ENCODE data around the gene CIROP.
A peak's percentile ranks its signal among the peaks of the same experiment; 100 is the strongest.

CIROP gene

GRCh38 chr14:23140371-23140770 is 35.6 kb upstream of the CIROP start:
- H3K4me3 Mint-ChIP-seq, result no peak overlapping the region
- no peak overlapping the region for H3K27ac Mint-ChIP-seq
- ATAC-seq (replicated peaks), result no peak
- no peaks in the 10 kb centered on the region for H3K36me3 Mint-ChIP-seq (ENCODE audit: insufficient read depth)
- peaks cover 0 to 4% of the 10 kb centered on the region in 2 donors for H3K4me1 Mint-ChIP-seq (ENCODE audit: low read depth in 2 of 2)
- H3K9me3 Mint-ChIP-seq, result no peaks in the 10 kb centered on the region
- no peak for DNase-seq
- H3K27me3 Mint-ChIP-seq, result peaks cover 13 to 23% of the 10 kb centered on the region in 2 donors

- Mint-ChIP-seq H3K27ac (peak overlapping the region in 1 of 2 donors; percentile 12), H3K9me3 (no peaks in the 10 kb centered on the region), H3K4me1 (ENCODE audit: low read depth in 2 of 2) (peaks cover 0 to 4% of the 10 kb centered on the region in 2 donors)
Measured at GRCh38 chr14:23139874-23140273, 35.1 kb upstream of the CIROP start.

GRCh38 chr14:23137813-23138535 is 33.2 kb upstream of the CIROP start:
- DNase-seq, result no peak
- H3K27ac Mint-ChIP-seq, result no peak overlapping the region
- H3K9me3 Mint-ChIP-seq, result no peaks in the 10 kb centered on the region
- H3K36me3 Mint-ChIP-seq (ENCODE audit: insufficient read depth), result no peaks in the 10 kb centered on the region
- no peak overlapping the region for H3K4me3 Mint-ChIP-seq
- peaks cover 12 to 23% of the 10 kb centered on the region in 2 donors for H3K27me3 Mint-ChIP-seq
- H3K4me1 Mint-ChIP-seq (ENCODE audit: low read depth in 2 of 2), result peaks cover 0 to 4% of the 10 kb centered on the region in 2 donors
- ATAC-seq (replicated peaks), result no peak

More at GRCh38 chr14:23139874-23140273, 35.1 kb upstream of the CIROP start:
- no peak for ATAC-seq (replicated peaks)
- DNase-seq, result no peak
- no peaks in the 10 kb centered on the region for H3K36me3 Mint-ChIP-seq (ENCODE audit: insufficient read depth)
- H3K4me3 Mint-ChIP-seq, result no peak overlapping the region
- peaks cover 12 to 23% of the 10 kb centered on the region in 2 donors for H3K27me3 Mint-ChIP-seq

- no peaks in the 10 kb centered on the region for H3K36me3 Mint-ChIP-seq (ENCODE audit: insufficient read depth)
- no peak overlapping the region for H3K4me3 Mint-ChIP-seq
- peaks cover 12 to 23% of the 10 kb centered on the region in 2 donors for H3K27me3 Mint-ChIP-seq
- no peak overlapping the region for H3K27ac Mint-ChIP-seq
- no peaks in the 10 kb centered on the region for H3K9me3 Mint-ChIP-seq
- DNase-seq (no peak), ATAC-seq (replicated peaks) (no peak)
- H3K4me1 Mint-ChIP-seq (ENCODE audit: low read depth in 2 of 2), result peaks cover 0 to 4% of the 10 kb centered on the region in 2 donors
Measured at GRCh38 chr14:23137192-23137812, 32.5 kb upstream of the CIROP start.

- ATAC-seq (replicated peaks), result no peak
- Mint-ChIP-seq H3K36me3 (ENCODE audit: insufficient read depth) (no peaks in the 10 kb centered on the region), H3K4me1 (ENCODE audit: low read depth in 2 of 2) (peaks cover 0 to 4% of the 10 kb centered on the region in 2 donors), H3K27ac (no peak overlapping the region), H3K9me3 (no peaks in the 10 kb centered on the region), H3K27me3 (peaks cover 12 to 23% of the 10 kb centered on the region in 2 donors), H3K4me3 (no peak overlapping the region)
- no peak for DNase-seq
Measured at GRCh38 chr14:23136566-23137133, 31.9 kb upstream of the CIROP start.

- H3K36me3 Mint-ChIP-seq (ENCODE audit: insufficient read depth), result no peaks in the 10 kb centered on the region
- ATAC-seq (replicated peaks) (no peak), DNase-seq (no peak)
- H3K4me1 Mint-ChIP-seq (ENCODE audit: low read depth in 2 of 2), result peaks cover 1 to 5% of the 10 kb centered on the region in 2 donors
- H3K9me3 Mint-ChIP-seq, result no peaks in the 10 kb centered on the region
- H3K27me3 Mint-ChIP-seq, result peaks cover 9 to 28% of the 10 kb centered on the region in 2 donors
- H3K4me3 Mint-ChIP-seq, result no peak overlapping the region
- H3K27ac Mint-ChIP-seq, result no peak overlapping the region
Measured at GRCh38 chr14:23132970-23133369, 28.2 kb upstream of the CIROP start.

- no peak for DNase-seq
- no peak for ATAC-seq (replicated peaks)
- Mint-ChIP-seq H3K4me1 (ENCODE audit: low read depth in 2 of 2) (peaks cover 4 to 6% of the 10 kb centered on the region in 2 donors), H3K27me3 (peaks cover under 1 to 28% of the 10 kb centered on the region in 2 donors), H3K4me3 (no peak overlapping the region), H3K27ac (no peak overlapping the region), H3K36me3 (ENCODE audit: insufficient read depth) (no peaks in the 10 kb centered on the region), H3K9me3 (no peaks in the 10 kb centered on the region)
Measured at GRCh38 chr14:23131482-23131881, 26.7 kb upstream of the CIROP start.

- ATAC-seq (replicated peaks) (no peak), DNase-seq (no peak)
- Mint-ChIP-seq H3K36me3 (ENCODE audit: insufficient read depth) (no peaks in the 10 kb centered on the region), H3K9me3 (no peaks in the 10 kb centered on the region), H3K27ac (no peak overlapping the region), H3K4me1 (ENCODE audit: low read depth in 2 of 2) (peaks cover 4 to 6% of the 10 kb centered on the region in 2 donors), H3K27me3 (peaks cover 6 to 29% of the 10 kb centered on the region in 2 donors), H3K4me3 (no peak overlapping the region)
Measured at GRCh38 chr14:23130871-23131270, 26.1 kb upstream of the CIROP start.

GRCh38 chr14:23129759-23130316 is 25.0 kb upstream of the CIROP start:
- peaks cover 4 to 6% of the 10 kb centered on the region in 2 donors for H3K4me1 Mint-ChIP-seq (ENCODE audit: low read depth in 2 of 2)
- ATAC-seq (replicated peaks), result no peak
- no peak overlapping the region for H3K27ac Mint-ChIP-seq
- H3K27me3 Mint-ChIP-seq, result peaks cover 9 to 29% of the 10 kb centered on the region in 2 donors
- DNase-seq, result no peak
- H3K4me3 Mint-ChIP-seq, result no peak overlapping the region
- H3K9me3 Mint-ChIP-seq, result no peaks in the 10 kb centered on the region
- no peaks in the 10 kb centered on the region for H3K36me3 Mint-ChIP-seq (ENCODE audit: insufficient read depth)

- H3K4me1 Mint-ChIP-seq (ENCODE audit: low read depth in 2 of 2), result peaks cover 4 to 6% of the 10 kb centered on the region in 2 donors
- no peak overlapping the region for H3K4me3 Mint-ChIP-seq
- peaks cover 9 to 30% of the 10 kb centered on the region in 2 donors for H3K27me3 Mint-ChIP-seq
- no peaks in the 10 kb centered on the region for H3K9me3 Mint-ChIP-seq
- DNase-seq (no peak), ATAC-seq (replicated peaks) (no peak)
- no peaks in the 10 kb centered on the region for H3K36me3 Mint-ChIP-seq (ENCODE audit: insufficient read depth)
- H3K27ac Mint-ChIP-seq, result no peak overlapping the region
Measured at GRCh38 chr14:23128969-23129758, 24.4 kb upstream of the CIROP start.

- peak overlapping the region in 1 of 2 donors; percentile 9 for H3K27ac Mint-ChIP-seq
- H3K27me3 Mint-ChIP-seq, result peaks cover 14 to 38% of the 10 kb centered on the region in 2 donors
- no peaks in the 10 kb centered on the region for H3K36me3 Mint-ChIP-seq (ENCODE audit: insufficient read depth)
- no peaks in the 10 kb centered on the region for H3K9me3 Mint-ChIP-seq
- no peak for ATAC-seq (replicated peaks)
- no peak for DNase-seq
- peaks cover 4 to 6% of the 10 kb centered on the region in 2 donors for H3K4me1 Mint-ChIP-seq (ENCODE audit: low read depth in 2 of 2)
- no peak overlapping the region for H3K4me3 Mint-ChIP-seq
Measured at GRCh38 chr14:23127861-23128260, 23.1 kb upstream of the CIROP start.

GRCh38 chr14:23126548-23127278 is 21.9 kb upstream of the CIROP start:
- no peaks in the 10 kb centered on the region for H3K9me3 Mint-ChIP-seq
- H3K4me1 Mint-ChIP-seq (ENCODE audit: low read depth in 2 of 2), result peaks cover 4 to 6% of the 10 kb centered on the region in 2 donors
- H3K27ac Mint-ChIP-seq, result no peak overlapping the region
- DNase-seq (no peak), ATAC-seq (replicated peaks) (no peak)
- H3K36me3 Mint-ChIP-seq (ENCODE audit: insufficient read depth), result no peaks in the 10 kb centered on the region
- H3K27me3 Mint-ChIP-seq, result peaks cover 18 to 39% of the 10 kb centered on the region in 2 donors
- no peak overlapping the region for H3K4me3 Mint-ChIP-seq

All from effector memory CD8-positive, alpha-beta T cell (primary cell).